NK-92 (cell line): Measurements from ENCODE around the gene ZNF112.
"Not testable (repeated sequence)": the region's sequence is repeated elsewhere in the genome, so short reads cannot be mapped to it uniquely, and the experiment has no call there.

ENCODE experiments used
- DNase-seq: peaks from one replicate; lab custom pipeline; 2025; ENCODE audit not compliant: unreplicated experiment; lab: John Stamatoyannopoulos, UW

The ZNF112 gene

GRCh38 chr19:44356383-44357111 lies at the start of gene ZNF112:
ZNF112 (minus strand) TSS chr19:44356680; CDS start chr19:44340539, 16,141 bp downstream.
- no peak for DNase-seq

GRCh38 chr19:44401139-44402115 lies 44.9 kb upstream of the ZNF112 start, which contains the start of gene ZNF285:
ZNF285 (minus strand) TSS chr19:44401608; CDS start chr19:44397213, 4,395 bp downstream.
- no peak for DNase-seq

GRCh38 chr19:44389268-44389667 lies 32.8 kb upstream of the ZNF112 start:
- not testable (repeated sequence) for DNase-seq

- no peak for DNase-seq
These were observed 18.3 kb upstream of the ZNF112 start for GRCh38 chr19:44374789-44375188.

GRCh38 chr19:44371815-44372480 lies 15.5 kb upstream of the ZNF112 start:
- no peak for DNase-seq

GRCh38 chr19:44367024-44367423 lies 10.5 kb upstream of the ZNF112 start:
- DNase-seq = no peak

GRCh38 chr19:44346556-44346955 lies 9.9 kb downstream of the ZNF112 start:
- no peak for DNase-seq

GRCh38 chr19:44345959-44346358 lies 10.5 kb downstream of the ZNF112 start:
- DNase-seq = no peak

- no peak for DNase-seq
These were observed 12.2 kb downstream of the ZNF112 start for GRCh38 chr19:44344255-44344654.

GRCh38 chr19:44341794-44342193 lies 14.7 kb downstream of the ZNF112 start:
- DNase-seq = no peak

- DNase-seq = not testable (repeated sequence)
These were observed 21.8 kb downstream of the ZNF112 start for GRCh38 chr19:44334639-44335038.

GRCh38 chr19:44332145-44332544 lies 24.3 kb downstream of the ZNF112 start:
- no peak for DNase-seq

GRCh38 chr19:44315883-44316282 lies 40.6 kb downstream of the ZNF112 start:
- DNase-seq = no peak

- no peak for DNase-seq
These were observed 43.2 kb downstream of the ZNF112 start for GRCh38 chr19:44313231-44313630.

- no peak for DNase-seq
These were observed 48.5 kb downstream of the ZNF112 start for GRCh38 chr19:44308011-44308410.

- no peak for DNase-seq
These were observed 50.2 kb downstream of the ZNF112 start for GRCh38 chr19:44306283-44306682.

- no peak for DNase-seq
These were observed 51.0 kb downstream of the ZNF112 start for GRCh38 chr19:44305457-44305856.

GRCh38 chr19:44304659-44305193 lies 51.8 kb downstream of the ZNF112 start, which contains the start of gene ZNF235:
ZNF235 (minus strand) TSS chr19:44305025; CDS start chr19:44303404, 1,621 bp downstream.
- no peak for DNase-seq

- DNase-seq = no peak
These were observed 52.4 kb downstream of the ZNF112 start for GRCh38 chr19:44303976-44304568.

GRCh38 chr19:44303320-44303719 lies 53.2 kb downstream of the ZNF112 start:
- DNase-seq = no peak
